GM18861 (cell line): ENCODE data around the gene ZNF654.
"Not testable (repeated sequence)": the region's sequence is repeated elsewhere in the genome, so short reads cannot be mapped to it uniquely, and the experiment has no call there.

Source experiments
- ATAC-seq: cut with Tn5 transposase; IDR thresholded peaks from one replicate; pipeline ENCODE4 v1.9.1; 2021; ENCODE audit not compliant: unreplicated experiment

ZNF654 gene

GRCh38 chr3:88058581-88059379, at the start of gene ZNF654, which contains the start of gene CGGBP1:
ZNF654 (plus strand) TSS chr3:88059255; CDS start chr3:88059320, 65 bp downstream.
CGGBP1 (minus strand) TSS chr3:88059005; CDS start chr3:88055976, 3,029 bp downstream.
- peak; percentile 94 for ATAC-seq

GRCh38 chr3:88010810-88011209, 48.2 kb upstream of the ZNF654 start:
- ATAC-seq: no peak

GRCh38 chr3:88013592-88013991, 45.5 kb upstream of the ZNF654 start:
- ATAC-seq: no peak

GRCh38 chr3:88015656-88016055, 43.4 kb upstream of the ZNF654 start:
- not testable (repeated sequence) for ATAC-seq

GRCh38 chr3:88019024-88019423, 40.0 kb upstream of the ZNF654 start:
- peak; percentile 100 for ATAC-seq

GRCh38 chr3:88025001-88025552, 34.0 kb upstream of the ZNF654 start:
- no peak for ATAC-seq

GRCh38 chr3:88028876-88029275, 30.2 kb upstream of the ZNF654 start:
- ATAC-seq: no peak

GRCh38 chr3:88030210-88030609, 28.8 kb upstream of the ZNF654 start:
- no peak for ATAC-seq

- ATAC-seq: peak; percentile 94
Observed at GRCh38 chr3:88031642-88032077, 27.4 kb upstream of the ZNF654 start.

GRCh38 chr3:88032245-88032644, 26.8 kb upstream of the ZNF654 start:
- no peak for ATAC-seq

GRCh38 chr3:88033079-88033478, 26.0 kb upstream of the ZNF654 start:
- ATAC-seq: no peak

GRCh38 chr3:88033808-88034207, 25.2 kb upstream of the ZNF654 start:
- ATAC-seq: no peak

GRCh38 chr3:88034491-88035275, 24.4 kb upstream of the ZNF654 start:
- no peak for ATAC-seq

GRCh38 chr3:88036221-88036620, 22.8 kb upstream of the ZNF654 start:
- ATAC-seq: no peak

- ATAC-seq: no peak
Observed at GRCh38 chr3:88038566-88038965, 20.5 kb upstream of the ZNF654 start.

- no peak for ATAC-seq
Observed at GRCh38 chr3:88040529-88040928, 18.5 kb upstream of the ZNF654 start.

GRCh38 chr3:88041005-88041404, 18.1 kb upstream of the ZNF654 start:
- ATAC-seq: no peak

- no peak for ATAC-seq
Observed at GRCh38 chr3:88044411-88044810, 14.6 kb upstream of the ZNF654 start.

GRCh38 chr3:88046766-88047165, 12.3 kb upstream of the ZNF654 start:
- ATAC-seq: no peak

GRCh38 chr3:88057630-88058305, 1.3 kb upstream of the ZNF654 start:
- no peak for ATAC-seq

- no peak for ATAC-seq
Observed at GRCh38 chr3:88058306-88058580, 812 bp upstream of the ZNF654 start.
